IMR-90 (cell line): ENCODE results near the gene MEGF10. TPM values are rescaled to one million over a fixed set of nuclear protein-coding genes. Genes with fewer than 3 reads are reported as not detected.

Experiments used
- ATAC-seq: fragments of 200-7000 bp; cut with Tn5 transposase; 2 replicates; pipeline ENCODE4 v1.9.1; 2020; ENCODE audit warnings: low read depth, mild to moderate bottlenecking, moderate library complexity
- BruUV-seq: library from RNA; stranded (reverse); fragments of 400-500 nt; replicated peaks from 2 replicates; lab custom pipeline; 2021; lab: Mats Ljungman, UMichigan
- CTCF ChIA-PET: fragments of 300-600 bp; formaldehyde crosslinking; extraction: SDS; loops from one replicate; lab custom pipeline; 2021; ENCODE audit warnings: antibody characterized with exemption; lab: Yijun Ruan, JAX
- POLR2A ChIA-PET: fragments of 300-600 bp; sonication (Branson Sonifier 250); formaldehyde crosslinking; loops from one replicate; lab custom pipeline; 2022; ENCODE audit warnings: antibody characterized with exemption; ENCODE audit not compliant: unreplicated experiment; lab: Charles Lee
- DNase-seq: peaks from one replicate; pipeline ENCODE4 v3.0.0; 2013
- H2AFZ ChIP-seq: replicated peaks from 2 replicates; pipeline ENCODE3; 2013; ENCODE audit warnings: low read length, mild to moderate bottlenecking; ENCODE audit not compliant: poor library complexity
- H2AK5ac ChIP-seq: 2 replicates; pipeline ENCODE4 v1.6.1; 2013; ENCODE audit warnings: low read depth, low read length, inconsistent platforms
- H2AK9ac ChIP-seq: replicated peaks from 2 replicates; pipeline ENCODE3; 2013; ENCODE audit warnings: mild to moderate bottlenecking, low read depth, low read length, moderate library complexity; ENCODE audit not compliant: poor library complexity
- H2BK120ac ChIP-seq: 2 replicates; pipeline ENCODE4 v1.6.1; 2013; ENCODE audit warnings: low read depth, low read length, inconsistent platforms
- H2BK15ac ChIP-seq: 3 replicates; pipeline ENCODE4 v1.6.1; 2013; ENCODE audit warnings: low read depth, low read length, inconsistent platforms
- H2BK20ac ChIP-seq: 2 replicates; pipeline ENCODE4 v1.6.1; 2013; ENCODE audit warnings: low read depth, mild to moderate bottlenecking, inconsistent platforms, low read length, moderate library complexity
- H2BK5ac ChIP-seq: 2 replicates; pipeline ENCODE4 v1.6.1; 2013; ENCODE audit warnings: mild to moderate bottlenecking, low read depth, low read length, inconsistent platforms; ENCODE audit not compliant: poor library complexity, severe bottlenecking
- H3K14ac ChIP-seq: replicated peaks from 2 replicates; pipeline ENCODE4 v1.6.1; 2013; ENCODE audit warnings: low read depth, low read length, inconsistent platforms
- H3K18ac ChIP-seq: 2 replicates; pipeline ENCODE4 v1.6.1; 2013; ENCODE audit warnings: low read depth, low read length, control low read depth
- H3K23ac ChIP-seq: 2 replicates; pipeline ENCODE4 v1.6.1; 2013; ENCODE audit warnings: low read depth, low read length, inconsistent platforms
- H3K27ac ChIP-seq: 2 replicates; pipeline ENCODE4 v1.5.1; 2013; ENCODE audit warnings: mild to moderate bottlenecking, control low read depth, low read length; ENCODE audit not compliant: insufficient read depth
- H3K27me3 ChIP-seq: 2 replicates; pipeline ENCODE4 v1.6.1; 2013; ENCODE audit warnings: low read length; ENCODE audit not compliant: control insufficient read depth, insufficient read depth
- H3K36me3 ChIP-seq: 2 replicates; pipeline ENCODE4 v1.6.1; 2013; ENCODE audit warnings: low read length, mixed read lengths; ENCODE audit not compliant: control insufficient read depth, insufficient read depth
- H3K4ac ChIP-seq: 2 replicates; pipeline ENCODE4 v1.6.1; 2013; ENCODE audit warnings: low read depth, low read length, inconsistent platforms
- H3K4me1 ChIP-seq: 2 replicates; pipeline ENCODE4 v1.6.1; 2013; ENCODE audit warnings: low read length, mixed read lengths; ENCODE audit not compliant: control insufficient read depth, insufficient read depth
- H3K4me2 ChIP-seq: 2 replicates; pipeline ENCODE4 v1.6.1; 2013; ENCODE audit warnings: low read depth, mild to moderate bottlenecking, control low read depth, low read length, moderate library complexity
- H3K4me3 ChIP-seq: 2 replicates; pipeline ENCODE4 v1.5.1; 2013; ENCODE audit warnings: low read depth, mild to moderate bottlenecking, control low read depth, low read length, moderate library complexity; ENCODE audit not compliant: insufficient read depth
- H3K56ac ChIP-seq: 2 replicates; pipeline ENCODE4 v1.6.1; 2013; ENCODE audit warnings: low read length, inconsistent platforms; ENCODE audit not compliant: insufficient read depth; ENCODE audit errors: extremely low read depth
- H3K79me1 ChIP-seq, 2 experiments: 2 replicates each; pipeline ENCODE4 v1.6.1; 2013; ENCODE audit warnings: low read length in 2 of 2, inconsistent platforms in 1 of 2, low read depth in 1 of 2
- H3K9ac ChIP-seq: 2 replicates; pipeline ENCODE4 v1.6.1; 2013; ENCODE audit warnings: low read depth, low read length, control low read depth
- H3K9me1 ChIP-seq: 2 replicates; pipeline ENCODE4 v1.6.1; 2013; ENCODE audit warnings: low read length, inconsistent platforms; ENCODE audit not compliant: insufficient read depth
- H3K9me3 ChIP-seq: 2 replicates; pipeline ENCODE4 v1.6.1; 2013; ENCODE audit warnings: low read length; ENCODE audit not compliant: control insufficient read depth, insufficient read depth
- H4K20me1 ChIP-seq: 2 replicates; pipeline ENCODE4 v1.6.1; 2013; ENCODE audit warnings: low read length, inconsistent platforms; ENCODE audit not compliant: insufficient read depth
- H4K5ac ChIP-seq: 2 replicates; pipeline ENCODE4 v1.6.1; 2013; ENCODE audit warnings: mild to moderate bottlenecking, low read depth, low read length, control low read depth
- H4K8ac ChIP-seq, 2 experiments: 2 replicates each; pipeline ENCODE4 v1.6.1; 2013; ENCODE audit warnings: low read depth in 2 of 2, low read length in 2 of 2, control low read depth in 1 of 2, inconsistent platforms in 1 of 2
- H4K91ac ChIP-seq: 2 replicates; pipeline ENCODE4 v1.6.1; 2013; ENCODE audit warnings: low read depth, low read length, inconsistent platforms; ENCODE audit not compliant: insufficient read depth
- BHLHE40 ChIP-seq: fragments of 150-350 bp; IDR thresholded peaks from 2 replicates; pipeline ENCODE4 v1.6.1; 2016; ENCODE audit warnings: mild to moderate bottlenecking, low read depth, low read length
- CEBPB ChIP-seq: IDR thresholded peaks from 2 replicates; pipeline ENCODE4 v1.6.1; 2012; ENCODE audit warnings: low read depth, low read length, improper control_type of control experiment
- MAFK ChIP-seq: IDR thresholded peaks from 2 replicates; pipeline ENCODE4 v1.6.1; 2012; ENCODE audit warnings: low read depth, low read length, improper control_type of control experiment
- MAZ ChIP-seq: IDR thresholded peaks from 2 replicates; pipeline ENCODE4 v1.6.1; 2012; ENCODE audit warnings: low read depth, mild to moderate bottlenecking, low read length, improper control_type of control experiment, moderate library complexity, borderline replicate concordance
- MXI1 ChIP-seq: IDR thresholded peaks from 2 replicates; pipeline ENCODE4 v1.6.1; 2012; ENCODE audit warnings: low read depth, mild to moderate bottlenecking, low read length, moderate library complexity, borderline replicate concordance
- NFE2L2 ChIP-seq: fragments of 150-350 bp; IDR thresholded peaks from 2 replicates; pipeline ENCODE4 v1.6.1; 2016; ENCODE audit warnings: low read depth, mild to moderate bottlenecking, low read length
- POLR2A ChIP-seq: IDR thresholded peaks from 2 replicates; pipeline ENCODE4 v1.6.1; 2012; ENCODE audit warnings: mild to moderate bottlenecking, low read depth, low read length
- RAD21 ChIP-seq: IDR thresholded peaks from 2 replicates; pipeline ENCODE4 v1.6.1; 2012; ENCODE audit warnings: low read length, improper control_type of control experiment
- RCOR1 ChIP-seq: IDR thresholded peaks from 2 replicates; pipeline ENCODE4 v1.6.1; 2012; ENCODE audit warnings: mild to moderate bottlenecking, low read length, improper control_type of control experiment; ENCODE audit not compliant: insufficient replicate concordance
- SMC3 ChIP-seq: fragments of 150-350 bp; IDR thresholded peaks from 2 replicates; pipeline ENCODE4 v1.6.1; 2016; ENCODE audit warnings: low read depth, mild to moderate bottlenecking, antibody characterized with exemption, low read length, moderate library complexity
- WGBS, 2 experiments: methylation state at CpG; one replicate each; pipeline versions ENCODE4 v1.1.5 to v1.1.7; 2013; ENCODE audit warnings: missing lambda C conversion rate in 2 of 2; ENCODE audit not compliant: insufficient read length in 1 of 2; ENCODE audit errors: extremely low coverage in 2 of 2; 5-methylcytosine and 5-hydroxymethylcytosine counted together
- dilution Hi-C: fragments of 300-500 bp; cut with HindIII; formaldehyde crosslinking; loops from one replicate; pipeline ENCODE4 v1.14.3; 2018; ENCODE audit warnings: low sequenced_read_pairs; ENCODE audit not compliant: unreplicated experiment
- in situ Hi-C: fragments of 300-500 bp; cut with MboI; formaldehyde crosslinking; loops from 3 replicates; pipeline ENCODE4 v1.14.3; 2019; ENCODE audit warnings: low sequenced_read_pairs, inconsistent platforms, mixed read lengths
- intact Hi-C: fragments of 100-400 bp; cut with micrococcal nuclease; formaldehyde crosslinking; loops from 2 replicates; pipeline ENCODE4 v1.10.0; 2022
- polyA plus RNA-seq, 3 experiments: library from polyadenylated mRNA; depleted of rRNA; stranded (reverse); fragments of >200 nt; gene quantifications; 2 replicates each; pipeline ENCODE4 v1.2.3, GENCODE V29; 2012; ENCODE audit warnings: low replicate concordance in 1 of 3
- total RNA-seq: library from RNA; depleted of rRNA; stranded (reverse); fragments of >200 nt; gene quantifications from 2 replicates; pipeline ENCODE4 v1.2.3, GENCODE V29; 2012
- TF ChIP-seq, protein P1 (sequence below): fragments of 150-350 bp; IDR thresholded peaks from 2 replicates; pipeline ENCODE4 v1.6.1; 2017; ENCODE audit warnings: mild to moderate bottlenecking, antibody characterized with exemption, low read length, low read depth
- TF ChIP-seq, protein P2 (sequence below): fragments of 150-350 bp; IDR thresholded peaks from 2 replicates; pipeline ENCODE4 v1.6.1; 2016; ENCODE audit warnings: low read depth, mild to moderate bottlenecking, low read length, moderate library complexity, borderline replicate concordance

The MEGF10 gene
- total and polyA plus RNA-seq, 2 of the 4 experiments (the other 2 are of a cell fraction), result not detected

- 21% methylated on average over 2 of the region's 5 CpGs; no CpG with 5 or more reads in 1 of the 2 experiments for WGBS, 2 experiments
- Histone ChIP-seq H4K20me1 (no peaks in the 10 kb centered on the region), H3K14ac (no peak overlapping the region), H3K23ac (no peak overlapping the region), H3K9me1 (no peaks in the 10 kb centered on the region; the same call in 1 of the 2 replicates), H3K56ac (no peak overlapping the region), H3K27ac (no peak overlapping the region), H3K4ac (no peak overlapping the region), H4K91ac (no peak overlapping the region), H2BK120ac (no peak overlapping the region), H3K4me1 (no peaks in the 10 kb centered on the region), H3K79me1 (no peaks in the 10 kb centered on the region), H3K4me2 (no peak overlapping the region), H3K4me3 (no peak overlapping the region), H4K5ac (no peak overlapping the region), H2BK20ac (no peak overlapping the region), H3K9me3 (no peaks in the 10 kb centered on the region), H4K8ac (no peak overlapping the region), H2AK5ac (no peak overlapping the region), H2BK5ac (no peak overlapping the region), H2AK9ac (no peak overlapping the region), H3K27me3 (peaks cover 7% of the 10 kb centered on the region), H3K18ac (no peak overlapping the region), H3K36me3 (no peaks in the 10 kb centered on the region), H2BK15ac (no peak overlapping the region), H2AFZ (no peak overlapping the region), H3K9ac (no peak overlapping the region)
- DNase-seq (no peak), ATAC-seq (no peak)
- BruUV-seq, result no TSS peak
- POLR2A ChIA-PET, result no interaction called here
- intact Hi-C loops (no loop called here), in situ Hi-C loops (no loop called here), dilution Hi-C loops (no loop called here)
- TF ChIP-seq MXI1, result no peak
- TF ChIP-seq CEBPB, result no peak
- TF ChIP-seq, protein P1, sequence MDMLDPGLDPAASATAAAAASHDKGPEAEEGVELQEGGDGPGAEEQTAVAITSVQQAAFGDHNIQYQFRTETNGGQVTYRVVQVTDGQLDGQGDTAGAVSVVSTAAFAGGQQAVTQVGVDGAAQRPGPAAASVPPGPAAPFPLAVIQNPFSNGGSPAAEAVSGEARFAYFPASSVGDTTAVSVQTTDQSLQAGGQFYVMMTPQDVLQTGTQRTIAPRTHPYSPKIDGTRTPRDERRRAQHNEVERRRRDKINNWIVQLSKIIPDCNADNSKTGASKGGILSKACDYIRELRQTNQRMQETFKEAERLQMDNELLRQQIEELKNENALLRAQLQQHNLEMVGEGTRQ, result no peak
- TF ChIP-seq SMC3, result no peak
- TF ChIP-seq, protein P2, sequence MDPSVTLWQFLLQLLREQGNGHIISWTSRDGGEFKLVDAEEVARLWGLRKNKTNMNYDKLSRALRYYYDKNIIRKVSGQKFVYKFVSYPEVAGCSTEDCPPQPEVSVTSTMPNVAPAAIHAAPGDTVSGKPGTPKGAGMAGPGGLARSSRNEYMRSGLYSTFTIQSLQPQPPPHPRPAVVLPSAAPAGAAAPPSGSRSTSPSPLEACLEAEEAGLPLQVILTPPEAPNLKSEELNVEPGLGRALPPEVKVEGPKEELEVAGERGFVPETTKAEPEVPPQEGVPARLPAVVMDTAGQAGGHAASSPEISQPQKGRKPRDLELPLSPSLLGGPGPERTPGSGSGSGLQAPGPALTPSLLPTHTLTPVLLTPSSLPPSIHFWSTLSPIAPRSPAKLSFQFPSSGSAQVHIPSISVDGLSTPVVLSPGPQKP, result no peak
- no peak for TF ChIP-seq RCOR1
- no peak for TF ChIP-seq MAFK
- TF ChIP-seq MAZ, result no peak
- TF ChIP-seq BHLHE40, result no peak
- no peak for TF ChIP-seq POLR2A
- TF ChIP-seq RAD21, result no peak
- TF ChIP-seq NFE2L2, result no peak
- CTCF ChIA-PET, result no interaction called here
Observed at GRCh38 chr5:127428748-127429147, 138.2 kb downstream of the MEGF10 start.
